GM12874 (cell line): Measurements from ENCODE around the gene CCDC117.

Experiments used
- TF ChIP-seq, protein P1 (sequence below): IDR thresholded peaks from 2 replicates; pipeline ENCODE4 v1.5.1; 2011; ENCODE audit warnings: low read depth, mild to moderate bottlenecking, control low read depth, low read length, moderate library complexity; ENCODE audit not compliant: insufficient read depth

Gene CCDC117, protein sequence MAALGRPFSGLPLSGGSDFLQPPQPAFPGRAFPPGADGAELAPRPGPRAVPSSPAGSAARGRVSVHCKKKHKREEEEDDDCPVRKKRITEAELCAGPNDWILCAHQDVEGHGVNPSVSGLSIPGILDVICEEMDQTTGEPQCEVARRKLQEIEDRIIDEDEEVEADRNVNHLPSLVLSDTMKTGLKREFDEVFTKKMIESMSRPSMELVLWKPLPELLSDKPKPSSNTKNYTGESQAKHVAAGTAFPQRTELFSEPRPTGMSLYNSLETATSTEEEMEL

GRCh38 chr22:28772633-28773460 is at the start of gene CCDC117:
Gene CCDC117 (plus strand): TSS chr22:28772695. CDS start chr22:28772850, 155 bp downstream.
- TF ChIP-seq, protein P1, sequence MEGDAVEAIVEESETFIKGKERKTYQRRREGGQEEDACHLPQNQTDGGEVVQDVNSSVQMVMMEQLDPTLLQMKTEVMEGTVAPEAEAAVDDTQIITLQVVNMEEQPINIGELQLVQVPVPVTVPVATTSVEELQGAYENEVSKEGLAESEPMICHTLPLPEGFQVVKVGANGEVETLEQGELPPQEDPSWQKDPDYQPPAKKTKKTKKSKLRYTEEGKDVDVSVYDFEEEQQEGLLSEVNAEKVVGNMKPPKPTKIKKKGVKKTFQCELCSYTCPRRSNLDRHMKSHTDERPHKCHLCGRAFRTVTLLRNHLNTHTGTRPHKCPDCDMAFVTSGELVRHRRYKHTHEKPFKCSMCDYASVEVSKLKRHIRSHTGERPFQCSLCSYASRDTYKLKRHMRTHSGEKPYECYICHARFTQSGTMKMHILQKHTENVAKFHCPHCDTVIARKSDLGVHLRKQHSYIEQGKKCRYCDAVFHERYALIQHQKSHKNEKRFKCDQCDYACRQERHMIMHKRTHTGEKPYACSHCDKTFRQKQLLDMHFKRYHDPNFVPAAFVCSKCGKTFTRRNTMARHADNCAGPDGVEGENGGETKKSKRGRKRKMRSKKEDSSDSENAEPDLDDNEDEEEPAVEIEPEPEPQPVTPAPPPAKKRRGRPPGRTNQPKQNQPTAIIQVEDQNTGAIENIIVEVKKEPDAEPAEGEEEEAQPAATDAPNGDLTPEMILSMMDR: no peak

DNA sequence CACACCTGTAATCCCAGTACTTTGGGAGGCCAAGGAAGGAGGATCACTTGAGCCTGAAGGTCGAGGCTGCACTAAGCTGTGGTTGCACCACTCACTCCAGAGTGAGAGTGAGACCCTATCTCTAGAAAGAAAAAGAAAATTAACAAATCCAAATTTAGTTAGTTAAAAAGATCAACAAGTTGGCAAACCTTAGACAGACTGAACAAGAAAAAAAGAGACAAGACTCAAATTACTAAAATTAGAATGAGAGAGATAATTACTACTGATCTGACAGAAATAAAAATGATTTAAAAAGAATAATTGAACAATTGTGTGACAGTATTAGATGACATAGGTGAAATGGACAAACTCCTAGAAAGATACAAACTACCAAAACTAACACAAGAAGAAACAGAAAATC is 44.5 kb upstream of the CCDC117 start:
- TF ChIP-seq, protein P1: no peak

DNA sequence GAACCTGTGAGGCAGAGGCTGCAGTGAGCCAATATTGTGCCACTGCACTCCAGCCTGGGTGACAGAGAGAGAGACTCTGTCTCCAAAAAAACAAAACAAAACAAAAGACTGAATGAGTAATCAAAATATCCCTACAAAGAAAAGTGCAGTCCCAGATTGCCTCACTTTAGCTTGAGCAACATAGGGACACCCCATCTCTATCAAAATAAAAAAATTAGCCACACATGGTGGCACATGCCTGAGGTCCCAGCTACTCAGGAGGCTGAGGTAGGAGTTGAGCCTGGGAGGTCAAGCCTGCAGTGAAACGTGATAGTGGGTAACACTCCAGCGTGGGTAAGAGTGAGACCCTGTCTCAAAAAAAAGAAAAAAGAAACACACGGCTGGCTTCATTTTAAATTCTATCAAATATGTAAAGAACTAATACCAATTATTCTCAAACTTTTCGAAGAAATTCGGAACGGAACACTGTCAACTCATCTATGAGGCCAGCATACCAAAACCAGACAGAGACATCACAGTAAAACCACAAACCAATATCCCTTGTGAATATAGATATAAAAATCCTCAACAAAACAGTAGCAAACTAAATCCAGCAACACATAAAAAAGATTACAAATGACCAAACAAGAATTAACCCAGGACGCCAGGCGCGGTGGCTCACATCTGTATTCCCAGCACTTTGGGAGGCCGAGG is 43.7 kb upstream of the CCDC117 start:
- TF ChIP-seq, protein P1: no peak

DNA sequence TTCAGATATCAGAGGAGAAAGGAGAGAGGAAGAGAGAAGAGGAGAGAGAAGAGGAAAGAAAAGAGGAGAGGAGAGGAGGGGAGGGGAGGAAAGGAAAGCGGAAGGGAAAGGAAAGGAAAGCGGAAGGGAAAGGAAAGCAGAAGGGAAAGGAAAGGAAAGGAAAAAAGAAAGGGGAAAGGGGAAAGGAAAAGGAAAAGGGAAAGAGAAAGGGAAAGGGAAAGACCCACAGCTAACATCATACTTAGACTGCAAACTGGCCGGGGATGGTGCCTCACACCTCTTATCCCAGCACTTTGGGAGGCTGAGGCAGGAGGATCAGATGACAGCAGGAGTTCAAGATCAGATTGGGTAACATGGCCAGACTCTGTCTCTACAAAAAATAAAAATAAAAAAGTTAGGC is 42.3 kb upstream of the CCDC117 start:
- TF ChIP-seq, protein P1: no peak

GRCh38 chr22:28734393-28734792 is 38.1 kb upstream of the CCDC117 start:
- TF ChIP-seq, protein P1: no peak

DNA sequence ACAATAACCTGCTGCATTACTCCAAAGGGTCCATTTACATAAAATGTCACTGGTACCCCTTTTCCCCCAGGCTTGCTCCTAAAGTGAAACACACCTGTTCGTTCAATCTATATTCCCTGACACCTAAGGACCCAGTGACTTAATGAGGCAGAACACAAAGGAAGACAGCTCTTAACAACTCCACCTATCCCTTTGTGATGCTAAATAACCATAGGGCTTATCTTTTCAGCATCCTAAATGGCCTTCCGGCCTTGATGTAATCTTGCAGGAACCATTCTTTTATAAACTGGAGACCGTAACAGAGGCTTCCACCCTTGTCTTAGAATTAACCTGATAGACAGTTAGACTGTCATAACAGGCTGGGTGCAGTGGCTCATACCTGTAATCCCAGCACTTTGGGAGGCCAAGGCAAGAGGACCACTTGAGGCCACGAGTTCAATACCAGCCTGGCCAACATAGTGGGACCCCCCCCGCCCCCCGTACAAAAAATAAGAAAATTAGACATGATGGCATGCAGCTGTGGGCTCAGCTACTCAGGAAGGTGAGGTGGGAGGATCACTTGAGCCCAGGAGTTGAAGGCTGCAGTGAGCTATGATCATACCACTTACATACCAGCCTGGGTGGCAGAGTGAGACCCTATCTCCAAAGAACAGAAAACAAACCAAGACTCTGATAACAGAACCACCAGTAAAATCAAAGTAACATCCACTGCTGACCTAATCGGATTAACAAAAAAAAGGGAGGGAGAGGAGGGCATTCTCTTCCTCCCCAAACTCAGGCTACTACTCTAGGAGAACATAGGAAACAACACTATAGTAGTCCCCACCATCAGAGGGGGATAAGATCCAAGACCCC is 36.0 kb upstream of the CCDC117 start:
- TF ChIP-seq, protein P1: no peak
